ENCODE measurements around the gene LMX1B. TPM values are rescaled to one million over a fixed set of nuclear protein-coding genes. Genes with fewer than 3 reads are reported as not detected.

The LMX1B gene
- total and polyA plus RNA-seq, 2 of the 4 experiments (the other 2 are of a cell fraction): not detected

DNA sequence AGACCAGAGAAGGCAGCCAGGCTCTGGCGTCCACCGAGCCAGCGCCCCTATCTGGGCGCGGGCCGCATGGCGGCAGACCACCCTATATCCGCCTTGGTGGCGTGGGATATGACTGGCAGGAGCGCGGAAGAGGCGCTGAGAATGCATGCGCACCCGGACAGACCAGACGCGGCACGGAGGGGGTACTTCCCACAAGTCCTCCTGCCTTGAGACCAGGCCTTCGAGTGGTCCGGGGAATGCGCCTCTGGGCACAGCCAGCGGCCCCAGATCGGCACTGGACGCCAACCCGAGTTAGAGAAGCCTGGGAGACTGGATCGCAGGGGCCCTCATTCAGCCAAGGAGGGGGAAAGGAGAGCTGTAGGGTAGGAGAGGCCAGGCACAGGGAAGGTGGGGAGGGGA lies 2.5 kb upstream of the LMX1B start:
- no peaks in the 10 kb centered on the region for H3K9me1 ChIP-seq (ENCODE audit: insufficient read depth, low read length)
- peak overlapping the region; percentile 16 for H2AFZ ChIP-seq (replicated peaks; ENCODE audit: low read length, poor library complexity)
- H3K18ac ChIP-seq (ENCODE audit: low read depth, low read length): no peak overlapping the region
- peaks cover 5% of the 10 kb centered on the region; the same call in 1 of the 2 replicates for H4K20me1 ChIP-seq (ENCODE audit: insufficient read depth, low read length)
- H2BK20ac ChIP-seq (ENCODE audit: low read depth, low read length): no peak overlapping the region
- no peak overlapping the region for H2BK15ac ChIP-seq (ENCODE audit: low read depth, low read length)
- H3K9me3 ChIP-seq (ENCODE audit: control insufficient read depth, insufficient read depth, low read length): no peaks in the 10 kb centered on the region; the same call in 1 of the 2 replicates
- BruUV-seq (replicated peaks): no TSS peak
- no peak overlapping the region for H3K4me3 ChIP-seq (ENCODE audit: insufficient read depth, low read depth, low read length)
- H3K36me3 ChIP-seq (ENCODE audit: control insufficient read depth, insufficient read depth, low read length): no peaks in the 10 kb centered on the region
- H2AK9ac ChIP-seq (replicated peaks; ENCODE audit: low read depth, low read length, poor library complexity): no peak overlapping the region
- no peak overlapping the region for H3K4ac ChIP-seq (ENCODE audit: low read depth, low read length)
- peaks cover 92% of the 10 kb centered on the region for H3K27me3 ChIP-seq (ENCODE audit: control insufficient read depth, insufficient read depth, low read length)
- DNase-seq (no peak), ATAC-seq (ENCODE audit: low read depth) (peak; percentile 6; the same call in 1 of the 2 replicates)
- WGBS, 2 experiments (ENCODE audit: extremely low coverage in 2 of 2, insufficient read length in 1 of 2): 3% methylated on average over 10 of the region's 25 CpGs; no CpG with 5 or more reads in 1 of the 2 experiments
- dilution Hi-C loops (cut with HindIII; ENCODE audit: low sequenced_read_pairs, unreplicated experiment): no loop called here
- H3K14ac ChIP-seq (replicated peaks; ENCODE audit: low read depth, low read length): no peak overlapping the region
- H2AK5ac ChIP-seq (ENCODE audit: low read depth, low read length): no peak overlapping the region
- no peak overlapping the region for H4K5ac ChIP-seq (ENCODE audit: low read depth, low read length)
- no peak overlapping the region for H4K91ac ChIP-seq (ENCODE audit: insufficient read depth, low read depth, low read length)
- H3K27ac ChIP-seq (ENCODE audit: insufficient read depth, low read length): no peak overlapping the region
- no peak overlapping the region for H2BK5ac ChIP-seq (ENCODE audit: low read depth, low read length, poor library complexity, severe bottlenecking)
- H3K23ac ChIP-seq (ENCODE audit: low read depth, low read length): no peak overlapping the region
- H3K4me2 ChIP-seq (ENCODE audit: low read depth, low read length): no peak overlapping the region
- CTCF ChIA-PET: interaction anchor here (0.9 kb wide), 1 partner anchor 171 kb away, joined by 4 read pairs; no protein-coding TSS in a partner anchor
- no peaks in the 10 kb centered on the region for H3K4me1 ChIP-seq (ENCODE audit: control insufficient read depth, insufficient read depth, low read length)
- in situ Hi-C loops (cut with MboI; ENCODE audit: low sequenced_read_pairs): loop anchor here (5.0 kb wide), 1 partner anchor 171 kb away; no protein-coding TSS in a partner anchor
- no peak overlapping the region for H3K56ac ChIP-seq (ENCODE audit: extremely low read depth, insufficient read depth, low read length)
- H3K79me1 ChIP-seq (ENCODE audit: low read depth in 1 of 2, low read length in 2 of 2): no peaks in the 10 kb centered on the region
- H3K9ac ChIP-seq (ENCODE audit: low read depth, low read length): no peak overlapping the region
- TF ChIP-seq, protein P1, sequence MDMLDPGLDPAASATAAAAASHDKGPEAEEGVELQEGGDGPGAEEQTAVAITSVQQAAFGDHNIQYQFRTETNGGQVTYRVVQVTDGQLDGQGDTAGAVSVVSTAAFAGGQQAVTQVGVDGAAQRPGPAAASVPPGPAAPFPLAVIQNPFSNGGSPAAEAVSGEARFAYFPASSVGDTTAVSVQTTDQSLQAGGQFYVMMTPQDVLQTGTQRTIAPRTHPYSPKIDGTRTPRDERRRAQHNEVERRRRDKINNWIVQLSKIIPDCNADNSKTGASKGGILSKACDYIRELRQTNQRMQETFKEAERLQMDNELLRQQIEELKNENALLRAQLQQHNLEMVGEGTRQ (IDR thresholded peaks at IDR 0.05; ENCODE audit: low read depth, low read length): no peak
- TF ChIP-seq MAFK (IDR thresholded peaks at IDR 0.05; ENCODE audit: low read depth, low read length) (no peak), CHD1 (IDR thresholded peaks at IDR 0.05; ENCODE audit: low read depth, low read length) (no peak), RAD21 (IDR thresholded peaks at IDR 0.05; ENCODE audit: low read length) (no peak), NFE2L2 (IDR thresholded peaks at IDR 0.05; ENCODE audit: low read depth, low read length) (no peak), MAZ (IDR thresholded peaks at IDR 0.05; ENCODE audit: borderline replicate concordance, low read depth, low read length) (no peak)
- TF ChIP-seq, protein P2, sequence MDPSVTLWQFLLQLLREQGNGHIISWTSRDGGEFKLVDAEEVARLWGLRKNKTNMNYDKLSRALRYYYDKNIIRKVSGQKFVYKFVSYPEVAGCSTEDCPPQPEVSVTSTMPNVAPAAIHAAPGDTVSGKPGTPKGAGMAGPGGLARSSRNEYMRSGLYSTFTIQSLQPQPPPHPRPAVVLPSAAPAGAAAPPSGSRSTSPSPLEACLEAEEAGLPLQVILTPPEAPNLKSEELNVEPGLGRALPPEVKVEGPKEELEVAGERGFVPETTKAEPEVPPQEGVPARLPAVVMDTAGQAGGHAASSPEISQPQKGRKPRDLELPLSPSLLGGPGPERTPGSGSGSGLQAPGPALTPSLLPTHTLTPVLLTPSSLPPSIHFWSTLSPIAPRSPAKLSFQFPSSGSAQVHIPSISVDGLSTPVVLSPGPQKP (IDR thresholded peaks at IDR 0.05; ENCODE audit: borderline replicate concordance, low read depth, low read length): no peak
- no peak overlapping the region for H4K8ac ChIP-seq (ENCODE audit: low read depth in 2 of 2, low read length in 2 of 2)
- intact Hi-C loops (cut with micrococcal nuclease): loop anchor here (1.0 kb wide), 1 partner anchor 170 kb away; no protein-coding TSS in a partner anchor
- POLR2A ChIA-PET (ENCODE audit: unreplicated experiment): no interaction called here
- no peak overlapping the region for H2BK120ac ChIP-seq (ENCODE audit: low read depth, low read length)

Data from IMR-90 (cell line).